Upper lobe of right lung (tissue), 1 donor: ENCODE results near the gene PREB. TPM values are rescaled to one million over a fixed set of nuclear protein-coding genes. Genes with fewer than 3 reads are reported as not detected.

Experiments
- ATAC-seq: fragments of 200-7000 bp; cut with Tn5 transposase; one replicate; pipeline ENCODE4 v1.9.1; 2020; ENCODE audit warnings: mild to moderate bottlenecking, moderate library complexity
- DNase-seq: peaks from one replicate; pipeline ENCODE4 v3.0.0-alpha.2; 2020
- H3K27ac ChIP-seq: fragments of 200-600 bp; one replicate; pipeline ENCODE4 v1.8.0; 2022
- H3K27me3 ChIP-seq: fragments of 200-600 bp; one replicate; pipeline ENCODE4 v1.8.0; 2022; ENCODE audit warnings: mild to moderate bottlenecking
- H3K36me3 ChIP-seq: fragments of 200-600 bp; one replicate; pipeline ENCODE4 v1.8.0; 2022
- H3K4me1 ChIP-seq: fragments of 200-600 bp; one replicate; pipeline ENCODE4 v1.8.0; 2022
- H3K4me3 ChIP-seq: fragments of 200-600 bp; one replicate; pipeline ENCODE4 v1.8.0; 2022; ENCODE audit warnings: mild to moderate bottlenecking
- H3K9me3 ChIP-seq: fragments of 200-600 bp; one replicate; pipeline ENCODE4 v1.8.0; 2022
- intact Hi-C: fragments of 100-400 bp; cut with DNase I; formaldehyde crosslinking; loops from one replicate; pipeline ENCODE4 v1.11.0; 2022
- total RNA-seq: library from RNA; stranded (reverse); fragmentation: NEBNext Ultra II Directional; extraction: Animal tissue kit (Norgen Biotek cat#: 25700); gene quantifications from one replicate; pipeline ENCODE4 v1.2.1, GENCODE V29; 2021
- TF ChIP-seq, protein P1 (sequence below): fragments of 200-600 bp; IDR thresholded peaks from one replicate; pipeline ENCODE4 v1.8.0; 2022; ENCODE audit warnings: antibody characterized with exemption
- donor health status: DM: no; HTN: yes; CAD: no; lungs with severe emphysema.

PREB gene
- total RNA-seq, 1 donor from 2014 or later = 42.1 TPM

DNA sequence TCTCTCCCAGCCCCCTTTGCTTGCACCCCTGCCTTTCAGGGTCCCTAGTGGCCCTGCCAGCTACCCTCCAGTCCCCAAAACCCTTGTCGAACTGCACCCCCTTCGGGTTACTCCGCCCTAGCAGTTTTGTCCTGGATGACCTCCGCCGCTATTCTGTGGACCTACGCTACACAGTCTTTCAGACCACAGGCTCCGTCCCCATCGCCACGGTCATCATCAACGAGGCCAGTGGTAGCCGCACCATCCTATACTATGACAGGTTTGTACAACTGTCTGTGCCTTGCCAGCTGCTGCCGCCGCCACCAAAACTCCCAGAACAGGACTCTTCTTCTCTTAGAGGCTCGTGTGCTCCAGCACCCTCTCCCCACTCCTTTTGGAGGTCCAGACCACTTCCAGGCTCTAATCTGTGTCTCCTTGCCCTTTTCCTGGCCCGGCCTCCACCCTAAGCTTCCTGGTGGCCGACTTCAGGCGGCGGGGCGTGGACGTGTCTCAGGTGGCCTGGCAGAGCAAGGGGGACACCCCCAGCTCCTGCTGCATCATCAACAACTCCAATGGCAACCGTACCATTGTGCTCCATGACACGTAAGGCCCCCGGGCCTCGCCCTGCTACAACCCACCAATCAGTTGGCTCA lies 40.0 kb downstream of the PREB start:
- no peak for ATAC-seq
- Histone ChIP-seq H3K27me3 (no peaks in the 10 kb centered on the region), H3K4me1 (peaks cover 8% of the 10 kb centered on the region), H3K27ac (no peak overlapping the region), H3K36me3 (no peaks in the 10 kb centered on the region), H3K9me3 (no peaks in the 10 kb centered on the region), H3K4me3 (no peak overlapping the region)
- TF ChIP-seq, protein P1, sequence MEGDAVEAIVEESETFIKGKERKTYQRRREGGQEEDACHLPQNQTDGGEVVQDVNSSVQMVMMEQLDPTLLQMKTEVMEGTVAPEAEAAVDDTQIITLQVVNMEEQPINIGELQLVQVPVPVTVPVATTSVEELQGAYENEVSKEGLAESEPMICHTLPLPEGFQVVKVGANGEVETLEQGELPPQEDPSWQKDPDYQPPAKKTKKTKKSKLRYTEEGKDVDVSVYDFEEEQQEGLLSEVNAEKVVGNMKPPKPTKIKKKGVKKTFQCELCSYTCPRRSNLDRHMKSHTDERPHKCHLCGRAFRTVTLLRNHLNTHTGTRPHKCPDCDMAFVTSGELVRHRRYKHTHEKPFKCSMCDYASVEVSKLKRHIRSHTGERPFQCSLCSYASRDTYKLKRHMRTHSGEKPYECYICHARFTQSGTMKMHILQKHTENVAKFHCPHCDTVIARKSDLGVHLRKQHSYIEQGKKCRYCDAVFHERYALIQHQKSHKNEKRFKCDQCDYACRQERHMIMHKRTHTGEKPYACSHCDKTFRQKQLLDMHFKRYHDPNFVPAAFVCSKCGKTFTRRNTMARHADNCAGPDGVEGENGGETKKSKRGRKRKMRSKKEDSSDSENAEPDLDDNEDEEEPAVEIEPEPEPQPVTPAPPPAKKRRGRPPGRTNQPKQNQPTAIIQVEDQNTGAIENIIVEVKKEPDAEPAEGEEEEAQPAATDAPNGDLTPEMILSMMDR = no peak
- DNase-seq = no peak
- intact Hi-C loops = no loop called here

DNA sequence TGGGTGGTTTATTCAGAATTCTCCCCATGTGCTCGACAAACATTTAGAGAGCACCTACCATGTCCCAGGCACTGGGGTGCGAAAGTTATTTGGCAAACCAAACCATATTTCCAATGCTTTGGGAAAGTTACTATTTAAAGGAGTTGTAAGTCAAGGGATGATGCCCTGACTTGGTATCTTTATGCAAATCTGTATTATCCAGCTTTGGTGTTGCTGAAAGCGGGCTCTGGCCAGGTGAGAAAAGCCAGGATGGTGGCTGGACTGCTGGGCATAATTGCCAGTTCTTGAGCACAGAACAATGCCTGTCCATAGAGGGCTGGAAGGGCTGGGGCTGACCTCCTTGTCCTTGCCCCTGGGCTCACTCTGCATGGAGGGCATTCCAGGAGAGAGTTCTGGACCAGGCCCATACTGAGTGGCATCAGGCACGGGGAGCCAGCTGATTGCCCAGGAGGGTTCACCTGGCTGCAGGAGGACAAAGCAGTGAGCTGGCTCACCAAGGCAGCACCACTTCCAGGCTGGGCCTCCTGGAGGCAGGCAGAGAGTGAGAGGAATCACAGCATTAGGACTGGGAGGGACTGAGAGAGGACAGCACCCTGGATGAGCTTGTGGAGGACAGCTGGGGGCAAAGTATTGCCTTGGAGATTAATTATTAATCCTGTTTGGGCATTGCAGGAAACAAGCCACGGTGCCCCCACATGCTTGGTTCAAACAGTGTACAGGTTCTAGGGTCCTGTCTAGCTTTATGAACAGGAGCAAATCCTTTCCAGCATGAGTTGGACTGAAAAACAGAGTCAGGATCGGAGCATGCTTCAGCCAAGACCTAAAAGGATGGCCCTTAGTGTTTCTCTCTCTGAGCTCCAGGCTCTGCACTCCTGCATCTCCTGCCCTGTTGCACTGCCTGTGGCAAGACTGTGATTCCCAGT lies 40.7 kb downstream of the PREB start:
- no peak overlapping the region for H3K27ac ChIP-seq
- intact Hi-C loops = no loop called here
- H3K27me3 ChIP-seq = no peaks in the 10 kb centered on the region
- no peak overlapping the region for H3K4me3 ChIP-seq
- H3K36me3 ChIP-seq = no peaks in the 10 kb centered on the region
- TF ChIP-seq, protein P1 = no peak
- no peak for DNase-seq
- H3K9me3 ChIP-seq = no peaks in the 10 kb centered on the region
- no peak for ATAC-seq
- peaks cover 8% of the 10 kb centered on the region for H3K4me1 ChIP-seq

DNA sequence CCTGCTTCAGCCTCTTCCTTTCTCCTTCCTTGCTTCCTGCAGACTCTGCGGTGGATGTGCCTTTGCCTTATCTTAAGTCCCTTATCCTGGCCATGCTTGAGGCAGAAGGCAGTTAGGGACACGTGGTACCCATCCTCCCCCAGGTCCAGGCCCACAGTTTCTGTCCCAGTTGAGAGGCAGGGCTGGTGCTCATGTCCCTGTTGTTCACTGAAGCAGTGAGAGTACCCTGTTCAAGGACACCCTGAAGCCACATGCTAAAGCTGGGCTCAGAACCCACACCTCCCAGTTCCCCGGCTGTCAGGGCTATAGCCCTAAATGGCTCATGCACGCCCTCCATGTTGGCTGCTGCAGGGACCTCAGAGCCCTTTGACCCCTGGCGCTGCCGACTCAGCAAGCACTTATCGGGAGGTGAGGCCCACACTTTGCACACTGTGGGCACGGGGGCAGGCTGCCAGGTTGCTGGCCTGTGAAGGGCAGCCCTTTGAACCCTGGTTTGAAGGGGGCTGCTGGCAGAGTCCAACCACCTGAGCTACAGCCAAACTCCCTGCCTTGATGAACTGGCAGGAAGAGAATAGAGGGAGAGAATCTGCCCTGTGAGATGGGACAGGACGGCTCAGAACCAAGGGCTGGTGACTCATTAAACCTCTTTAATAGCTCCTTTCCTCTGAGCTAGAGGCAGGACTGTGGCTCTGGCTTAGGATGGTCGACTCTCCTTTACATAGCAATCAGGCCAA lies 41.6 kb downstream of the PREB start:
- H3K36me3 ChIP-seq = no peaks in the 10 kb centered on the region
- no peak overlapping the region for H3K4me3 ChIP-seq
- DNase-seq (no peak), ATAC-seq (no peak)
- TF ChIP-seq, protein P1 = no peak
- no peak overlapping the region for H3K27ac ChIP-seq
- no peaks in the 10 kb centered on the region for H3K9me3 ChIP-seq
- intact Hi-C loops = no loop called here
- peaks cover 8% of the 10 kb centered on the region for H3K4me1 ChIP-seq
- H3K27me3 ChIP-seq = no peaks in the 10 kb centered on the region

DNA sequence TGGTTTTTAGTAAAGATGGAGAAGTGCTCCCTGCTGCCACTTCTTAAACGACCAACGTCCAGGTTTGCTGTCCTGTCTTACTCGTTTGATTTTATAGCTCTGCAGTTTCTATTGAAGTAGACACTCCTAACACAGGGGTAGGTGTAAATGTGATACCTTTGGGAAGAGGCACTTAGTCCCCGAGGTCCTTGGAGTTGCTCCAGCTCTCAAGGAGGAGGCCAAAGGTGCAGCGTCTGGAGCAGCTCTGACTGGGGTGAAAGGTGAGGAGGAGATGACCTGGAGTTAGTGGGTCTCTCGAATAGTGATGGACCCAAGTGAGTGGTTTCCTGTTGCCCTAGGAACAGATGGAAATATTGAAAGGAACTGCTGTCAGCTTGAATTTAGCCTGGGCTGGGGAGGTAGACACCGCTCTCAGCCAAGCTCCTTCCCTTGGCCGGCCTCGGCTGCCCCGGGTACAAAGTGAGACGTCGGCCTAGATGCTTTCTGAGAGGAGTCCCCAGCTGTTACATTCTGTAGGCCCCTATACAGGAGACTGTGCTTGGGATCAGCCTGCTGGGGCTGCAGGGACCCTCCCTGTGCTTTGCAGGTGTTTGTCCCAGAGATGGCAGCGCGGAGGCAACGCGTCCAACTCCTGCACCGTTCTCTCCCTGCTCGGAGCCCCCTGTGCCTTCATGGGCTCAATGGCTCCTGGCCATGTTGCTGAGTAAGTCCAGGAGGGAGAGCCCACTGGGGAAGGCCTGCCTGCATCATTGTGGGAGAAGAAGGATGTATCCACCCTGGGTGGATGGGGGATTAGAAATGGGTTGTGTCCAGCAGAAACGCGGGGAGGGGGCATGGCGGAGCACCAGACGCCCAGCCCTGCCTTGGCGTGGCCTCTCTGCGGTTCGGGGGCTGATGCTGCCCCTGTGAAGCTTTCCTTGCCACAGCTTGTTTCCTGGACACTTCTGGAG lies 42.4 kb downstream of the PREB start:
- no peaks in the 10 kb centered on the region for H3K27me3 ChIP-seq
- intact Hi-C loops = no loop called here
- DNase-seq (no peak), ATAC-seq (no peak)
- H3K4me3 ChIP-seq = no peak overlapping the region
- no peak overlapping the region for H3K27ac ChIP-seq
- H3K36me3 ChIP-seq = no peaks in the 10 kb centered on the region
- TF ChIP-seq, protein P1 = no peak
- no peaks in the 10 kb centered on the region for H3K9me3 ChIP-seq
- peaks cover 16% of the 10 kb centered on the region for H3K4me1 ChIP-seq
